Naive thymus-derived CD4-positive, alpha-beta T cell (primary cell): ENCODE data around the gene HMOX2. TPM values are rescaled to one million over a fixed set of nuclear protein-coding genes. Genes with fewer than 3 reads are reported as not detected.

Source experiments
- ATAC-seq: fragments of 150-1000 bp; cut with Tn5 transposase; 2 replicates; pipeline ENCODE4 v1.10.0; 2021; ENCODE audit warnings: mild to moderate bottlenecking, moderate library complexity
- CTCF ChIA-PET: fragments of 350-600 bp; sonication (Branson Sonifier 250); formaldehyde crosslinking; loops from one replicate; lab custom pipeline; 2021; ENCODE audit warnings: antibody characterized with exemption; lab: Charles Lee
- POLR2A ChIA-PET: fragments of 350-600 bp; sonication (Branson Sonifier 250); formaldehyde crosslinking; loops from one replicate; lab custom pipeline; 2021; ENCODE audit warnings: antibody characterized with exemption, inconsistent platforms; lab: Charles Lee
- DNase-seq, 9 donors: peaks; one replicate each; pipeline versions ENCODE4 v3.0.0 to v3.0.0-alpha.2; 2020 to 2022; ENCODE audit warnings: mixed read lengths in 1 of 9
- H3K27ac ChIP-seq: one replicate; pipeline ENCODE4 v1.7.0; 2013; ENCODE audit warnings: mild to moderate bottlenecking, low read depth, low read length, moderate library complexity
- H3K27me3 ChIP-seq, 2 donors: one replicate each; pipeline ENCODE4 v1.7.0; 2013; ENCODE audit warnings: low read length in 2 of 2, mild to moderate bottlenecking in 2 of 2, moderate library complexity in 2 of 2; ENCODE audit not compliant: control insufficient read depth in 2 of 2, insufficient read depth in 2 of 2
- H3K36me3 ChIP-seq, 3 experiments: 1 replicate in 2 of 3; 2 replicates in 1 of 3; pipeline ENCODE4 v1.7.0; 2013; ENCODE audit warnings: low read length in 3 of 3, mild to moderate bottlenecking in 3 of 3, moderate library complexity in 1 of 3; ENCODE audit not compliant: insufficient read depth in 3 of 3, control insufficient read depth in 2 of 3
- H3K4me1 ChIP-seq, 2 donors: one replicate each; pipeline ENCODE4 v1.7.0; 2013; ENCODE audit warnings: low read length in 2 of 2, mild to moderate bottlenecking in 2 of 2, moderate library complexity in 1 of 2; ENCODE audit not compliant: control insufficient read depth in 2 of 2, insufficient read depth in 2 of 2
- H3K4me3 ChIP-seq: 2 replicates; pipeline ENCODE4 v1.7.0; 2013; ENCODE audit warnings: mild to moderate bottlenecking, low read length
- H3K9me3 ChIP-seq, 3 experiments: 1 replicate in 2 of 3; 2 replicates in 1 of 3; pipeline ENCODE4 v1.7.0; 2013; ENCODE audit warnings: low read length in 3 of 3; ENCODE audit not compliant: control insufficient read depth in 2 of 3
- H3K27ac Mint-ChIP-seq, 9 donors: one replicate each; pipeline ENCODE4 v1.8.0; 2020 to 2022; ENCODE audit warnings: mixed read lengths in 9 of 9, mild to moderate bottlenecking in 8 of 9, moderate library complexity in 5 of 9, inconsistent platforms in 2 of 9
- H3K27me3 Mint-ChIP-seq, 5 donors: one replicate each; pipeline ENCODE4 v1.8.0; 2021 to 2022; ENCODE audit warnings: mixed read lengths in 5 of 5, mild to moderate bottlenecking in 1 of 5
- H3K36me3 Mint-ChIP-seq, 5 donors: one replicate each; pipeline ENCODE4 v1.8.0; 2020 to 2022; ENCODE audit warnings: mixed read lengths in 5 of 5, mild to moderate bottlenecking in 3 of 5, inconsistent platforms in 1 of 5
- H3K4me1 Mint-ChIP-seq, 7 donors: one replicate each; pipeline ENCODE4 v1.8.0; 2020 to 2022; ENCODE audit warnings: mixed read lengths in 7 of 7, mild to moderate bottlenecking in 3 of 7, inconsistent platforms in 1 of 7
- H3K4me3 Mint-ChIP-seq, 10 donors: one replicate each; pipeline ENCODE4 v1.8.0; 2020 to 2022; ENCODE audit warnings: mild to moderate bottlenecking in 10 of 10, mixed read lengths in 10 of 10, moderate library complexity in 6 of 10, inconsistent platforms in 2 of 10
- H3K9me3 Mint-ChIP-seq, 11 donors: one replicate each; pipeline ENCODE4 v1.8.0; 2020 to 2022; ENCODE audit warnings: mixed read lengths in 11 of 11, mild to moderate bottlenecking in 4 of 11, inconsistent platforms in 1 of 11, moderate library complexity in 1 of 11
- intact Hi-C, 2 donors: fragments of 100-400 bp; cut with micrococcal nuclease; formaldehyde crosslinking; loops; one replicate each; pipeline ENCODE4 v1.15.1; 2023
- polyA plus RNA-seq, 2 donors: library from polyadenylated mRNA; unstranded; fragments of 300-500 nt; fragmentation: Illumina TruSeq; gene quantifications; one replicate each; pipeline ENCODE4 v1.2.3, GENCODE V29; 2021
- total RNA-seq, 6 experiments: library from RNA in 5 of 6; stranded (reverse) in 5 of 6; gene quantifications; 1 replicate in 5 of 6; 2 replicates in 1 of 6; pipeline ENCODE4 v1.2.3 and lab custom pipeline; 2021 to 2026

The HMOX2 gene
- total and polyA plus RNA-seq, 7 experiments from 2014 or later, result 44.6 to 163 (median 77.2) TPM

GRCh38 chr16:4529085-4530060 lies 53.2 kb downstream of the HMOX2 start:
- Mint-ChIP-seq H3K27me3 (no peaks in the 10 kb centered on the region), H3K27ac (peak overlapping the region; percentile 82 to 97 (median 90)), H3K9me3 (peaks cover 0 to 3% (median 0%) of the 10 kb centered on the region in 11 donors), H3K4me1 (peaks cover 27 to 88% (median 55%) of the 10 kb centered on the region in 7 donors), H3K4me3 (peak overlapping the region; percentile 60 to 87 (median 72)), H3K36me3 (peaks cover 7 to 15% (median 11%) of the 10 kb centered on the region in 5 donors)
- intact Hi-C loops, result loop anchor here (1.0 kb wide), 1 partner anchor 9 kb away; the partner anchor contains the start of gene CDIP1 (in 2 of the 2)
- Histone ChIP-seq H3K9me3 (no peaks in the 10 kb centered on the region), H3K36me3 (peaks cover 0 to 10% (median 0%) of the 10 kb centered on the region in 3 experiments), H3K27me3 (no peaks in the 10 kb centered on the region), H3K4me3 (no peak overlapping the region), H3K4me1 (peaks cover 0 to 25% of the 10 kb centered on the region in 2 donors), H3K27ac (peak overlapping the region; percentile 34)
- ChIA-PET CTCF (interaction anchor here (0.6 to 2.0 kb wide), 5 partner anchors 16 to 61 kb away, joined by 3 to 6 read pairs (median 3); no protein-coding TSS in a partner anchor), POLR2A (interaction anchor here (0.9 to 2.0 kb wide), 6 partner anchors 10 to 42 kb away, joined by 3 to 6 read pairs (median 4); no protein-coding TSS in a partner anchor)
- DNase-seq (peak in 7 of 9 donors; percentile 27 to 53 (median 31)), ATAC-seq (peak; percentile 64)

GRCh38 chr16:4531811-4532210 lies 55.6 kb downstream of the HMOX2 start:
- H3K4me3 ChIP-seq, result no peak overlapping the region
- DNase-seq, result no peak
- Mint-ChIP-seq H3K4me1 (peaks cover 38 to 96% (median 66%) of the 10 kb centered on the region in 7 donors), H3K27me3 (no peaks in the 10 kb centered on the region), H3K9me3 (peaks cover 0 to 3% (median 0%) of the 10 kb centered on the region in 11 donors), H3K36me3 (peaks cover 7 to 15% (median 12%) of the 10 kb centered on the region in 5 donors), H3K4me3 (peak overlapping the region in 1 of 10 donors; percentile 18), H3K27ac (peak overlapping the region in 5 of 9 donors; percentile 45 to 89 (median 56))
- no peaks in the 10 kb centered on the region for H3K9me3 ChIP-seq
- H3K27me3 ChIP-seq, result no peaks in the 10 kb centered on the region
- H3K27ac ChIP-seq, result no peak overlapping the region
- peaks cover 5 to 43% of the 10 kb centered on the region in 2 donors for H3K4me1 ChIP-seq
- intact Hi-C loops, result no loop called here
- POLR2A ChIA-PET, result interaction anchor here (1.5 to 1.8 kb wide), 2 partner anchors 13 to 17 kb away, joined by 4 to 6 read pairs; no protein-coding TSS in a partner anchor
- peaks cover 0 to 10% (median 0%) of the 10 kb centered on the region in 3 experiments for H3K36me3 ChIP-seq
- no peak for ATAC-seq
- CTCF ChIA-PET, result interaction anchor here (1.5 to 1.8 kb wide), 2 partner anchors 17 to 24 kb away, joined by 4 to 5 read pairs; no protein-coding TSS in a partner anchor

- H3K4me1 Mint-ChIP-seq, result peaks cover 41 to 96% (median 69%) of the 10 kb centered on the region in 7 donors
- H3K27me3 Mint-ChIP-seq, result no peaks in the 10 kb centered on the region
- Histone ChIP-seq H3K36me3 (peaks cover 0 to 10% (median 0%) of the 10 kb centered on the region in 3 experiments), H3K4me3 (no peak overlapping the region), H3K27me3 (no peaks in the 10 kb centered on the region), H3K9me3 (no peaks in the 10 kb centered on the region), H3K4me1 (peaks cover 5 to 46% of the 10 kb centered on the region in 2 donors), H3K27ac (no peak overlapping the region)
- peaks cover 7 to 14% (median 12%) of the 10 kb centered on the region in 5 donors for H3K36me3 Mint-ChIP-seq
- H3K9me3 Mint-ChIP-seq, result peaks cover 0 to 3% (median 0%) of the 10 kb centered on the region in 11 donors
- ChIA-PET POLR2A (interaction anchor here (0.9 to 1.8 kb wide), 3 partner anchors 14 to 54 kb away, joined by 4 to 6 read pairs (median 4); no protein-coding TSS in a partner anchor), CTCF (interaction anchor here (1.5 kb wide), 1 partner anchor 24 kb away, joined by 5 read pairs; no protein-coding TSS in a partner anchor)
- peak overlapping the region in 6 of 9 donors; percentile 45 to 89 (median 72) for H3K27ac Mint-ChIP-seq
- ATAC-seq (no peak), DNase-seq (no peak)
- intact Hi-C loops, result no loop called here
- H3K4me3 Mint-ChIP-seq, result peak overlapping the region in 1 of 10 donors; percentile 18
Observed at GRCh38 chr16:4532238-4532637, 56.0 kb downstream of the HMOX2 start.

GRCh38 chr16:4533490-4533889 lies 57.3 kb downstream of the HMOX2 start:
- no peak overlapping the region for H3K27ac ChIP-seq
- intact Hi-C loops, result no loop called here
- ChIA-PET POLR2A (no interaction called here), CTCF (interaction anchor here (1.1 kb wide), 1 partner anchor 28 kb away, joined by 3 read pairs; no protein-coding TSS in a partner anchor)
- H3K9me3 ChIP-seq, result no peaks in the 10 kb centered on the region
- H3K4me1 ChIP-seq, result peaks cover 10 to 50% of the 10 kb centered on the region in 2 donors
- H3K27me3 ChIP-seq, result no peaks in the 10 kb centered on the region
- H3K36me3 ChIP-seq, result peaks cover 0 to 10% (median 0%) of the 10 kb centered on the region in 3 experiments
- Mint-ChIP-seq H3K9me3 (peaks cover 0 to 3% (median 0%) of the 10 kb centered on the region in 11 donors), H3K27ac (peak overlapping the region in 5 of 9 donors; percentile 49 to 91 (median 82)), H3K4me1 (peaks cover 40 to 88% (median 63%) of the 10 kb centered on the region in 7 donors), H3K36me3 (peaks cover 7 to 14% (median 12%) of the 10 kb centered on the region in 5 donors), H3K27me3 (no peaks in the 10 kb centered on the region), H3K4me3 (peak overlapping the region in 5 of 10 donors; percentile 10 to 75 (median 29))
- no peak overlapping the region for H3K4me3 ChIP-seq
- DNase-seq (no peak), ATAC-seq (no peak)

- H3K36me3 Mint-ChIP-seq, result peaks cover 7 to 18% (median 12%) of the 10 kb centered on the region in 5 donors
- peaks cover 36 to 85% (median 58%) of the 10 kb centered on the region in 7 donors for H3K4me1 Mint-ChIP-seq
- H3K4me3 Mint-ChIP-seq, result peak overlapping the region; percentile 45 to 91 (median 68)
- intact Hi-C loops, result no loop called here
- Histone ChIP-seq H3K4me3 (no peak overlapping the region), H3K36me3 (peaks cover 0 to 10% (median 0%) of the 10 kb centered on the region in 3 experiments), H3K9me3 (no peaks in the 10 kb centered on the region), H3K4me1 (peaks cover 10 to 46% of the 10 kb centered on the region in 2 donors), H3K27ac (peak overlapping the region; percentile 40), H3K27me3 (no peaks in the 10 kb centered on the region)
- H3K27me3 Mint-ChIP-seq, result no peaks in the 10 kb centered on the region
- H3K9me3 Mint-ChIP-seq, result peaks cover 0 to 5% (median 2%) of the 10 kb centered on the region in 11 donors
- ATAC-seq (peak; percentile 15), DNase-seq (peak in 7 of 9 donors; percentile 29 to 76 (median 43))
- ChIA-PET CTCF (interaction anchor here (1.0 kb wide), 1 partner anchor 20 kb away, joined by 3 read pairs; no protein-coding TSS in a partner anchor), POLR2A (interaction anchor here (0.8 kb wide), 1 partner anchor 312 kb away, joined by 3 read pairs; no protein-coding TSS in a partner anchor)
- H3K27ac Mint-ChIP-seq, result peak overlapping the region; percentile 71 to 97 (median 87)
Observed at GRCh38 chr16:4534151-4534790, 58.1 kb downstream of the HMOX2 start.
